Measurements from ENCODE around the gene APBB3. TPM values are rescaled to one million over a fixed set of nuclear protein-coding genes. Genes with fewer than 3 reads are reported as not detected.

Gene APBB3
- total RNA-seq, 6 experiments from 2014 or later, result 9.6 to 24.3 (median 14.3) TPM

- 46% methylated on average over 2 of the region's 3 CpGs for whole genome bisulfite sequencing (ENCODE audit: insufficient coverage, low coverage, low lambda C conversion rate, missing lambda C conversion rate)
- DNase-seq (peak in 1 of 3 donors; percentile 31), ATAC-seq (no peak)
- peak overlapping the region; percentile 91 to 99 (median 94) for H3K27ac ChIP-seq
- H3K4me3 ChIP-seq, result no peak overlapping the region
- H3K9me3 ChIP-seq, result no peaks in the 10 kb centered on the region
- peaks cover 0 to 33% (median 19%) of the 10 kb centered on the region in 4 donors for H3K4me1 ChIP-seq
- peaks cover 0 to 25% (median 8%) of the 10 kb centered on the region in 4 donors for H3K36me3 ChIP-seq
- intact Hi-C loops (cut with DNase I), result no loop called here
- TF ChIP-seq POLR2A (IDR thresholded peaks at IDR 0.05) (no peak), CTCF (IDR thresholded peaks at IDR 0.05) (no peak)
- no peaks in the 10 kb centered on the region for H3K27me3 ChIP-seq
Observed at GRCh38 chr5:140549237-140550144, 14.9 kb downstream of the APBB3 start.

- 77% methylated on average over 4 of the region's 7 CpGs for WGBS (ENCODE audit: insufficient coverage, low coverage, low lambda C conversion rate, missing lambda C conversion rate)
- intact Hi-C loops (cut with DNase I), result no loop called here
Observed at GRCh38 chr5:140548791-140549190, 15.6 kb downstream of the APBB3 start.

GRCh38 chr5:140548300-140548688, 16.1 kb downstream of the APBB3 start:
- TF ChIP-seq CTCF (IDR thresholded peaks at IDR 0.05) (no peak), POLR2A (IDR thresholded peaks at IDR 0.05) (no peak)
- peaks cover 0 to 33% (median 17%) of the 10 kb centered on the region in 4 donors for H3K4me1 ChIP-seq
- ATAC-seq (peak in 1 of 4 donors; percentile 71), DNase-seq (no peak)
- H3K27ac ChIP-seq, result peak overlapping the region; percentile 91 to 99 (median 94)
- intact Hi-C loops (cut with DNase I), result no loop called here
- H3K4me3 ChIP-seq, result peak overlapping the region; percentile 39 to 60 (median 50)
- 0% methylated on average over 1 of the region's 5 CpGs for WGBS (ENCODE audit: insufficient coverage, low coverage, low lambda C conversion rate, missing lambda C conversion rate)
- peaks cover 0 to 29% (median 10%) of the 10 kb centered on the region in 4 donors for H3K36me3 ChIP-seq
- H3K27me3 ChIP-seq, result no peaks in the 10 kb centered on the region
- H3K9me3 ChIP-seq, result no peaks in the 10 kb centered on the region

More at GRCh38 chr5:140548791-140549190, 15.6 kb downstream of the APBB3 start:
- no peak for ATAC-seq
- H3K27ac ChIP-seq, result peak overlapping the region; percentile 91 to 99 (median 94)
- H3K36me3 ChIP-seq, result peaks cover 0 to 25% (median 9%) of the 10 kb centered on the region in 4 donors
- DNase-seq, result no peak
- TF ChIP-seq CTCF (IDR thresholded peaks at IDR 0.05), result no peak
- no peaks in the 10 kb centered on the region for H3K27me3 ChIP-seq
- H3K4me1 ChIP-seq, result peaks cover 0 to 33% (median 17%) of the 10 kb centered on the region in 4 donors
- no peaks in the 10 kb centered on the region for H3K9me3 ChIP-seq
- no peak overlapping the region for H3K4me3 ChIP-seq

- peak; percentile 37 to 76 (median 45) for TF ChIP-seq CTCF (IDR thresholded peaks at IDR 0.05)
- peak; percentile 87 for TF ChIP-seq POLR2A (IDR thresholded peaks at IDR 0.05)
- intact Hi-C loops (cut with DNase I), result no loop called here
- WGBS (ENCODE audit: insufficient coverage, low coverage, low lambda C conversion rate, missing lambda C conversion rate), result 0% methylated on average over 16 of the region's 52 CpGs
- Histone ChIP-seq H3K4me1 (peaks cover 0 to 33% (median 17%) of the 10 kb centered on the region in 4 donors), H3K9me3 (no peaks in the 10 kb centered on the region), H3K27ac (peak within 1 kb of the TSS; percentile 91 to 99 (median 94)), H3K36me3 (peaks cover 0 to 35% (median 10%) of the 10 kb centered on the region in 4 donors), H3K27me3 (no peaks in the 10 kb centered on the region), H3K4me3 (peak within 1 kb of the TSS; percentile 39 to 60 (median 50))
- peak; percentile 98 to 99 (median 98) for DNase-seq
- peak; percentile 87 to 94 (median 90) for ATAC-seq
Observed at GRCh38 chr5:140547508-140548299, 16.7 kb downstream of the APBB3 start, which contains the start of gene EIF4EBP3. Gene EIF4EBP3, plus strand, starts transcription at chr5:140547662. Its CDS starts 76 bp downstream, at chr5:140547738.
